Central memory CD8-positive, alpha-beta T cell (primary cell): ENCODE data around the gene GREB1L.
"Not testable (repeated sequence)": the region's sequence is repeated elsewhere in the genome, so short reads cannot be mapped to it uniquely, and the experiment has no call there.

Source experiments
- ATAC-seq: fragments of 150-1000 bp; cut with Tn5 transposase; replicated peaks from 2 replicates; pipeline ENCODE4 v1.10.0; 2022; ENCODE audit warnings: mild to moderate bottlenecking, moderate FRiP score, moderate number of reproducible peaks; ENCODE audit not compliant: poor library complexity, severe bottlenecking; ENCODE audit errors: extremely low read depth
- DNase-seq, 2 donors: peaks; one replicate each; pipeline ENCODE4 v3.0.0; 2021; ENCODE audit warnings: low spot score in 2 of 2
- H3K27ac Mint-ChIP-seq: one replicate; pipeline ENCODE4 v1.8.0; 2022; ENCODE audit warnings: low read depth, mild to moderate bottlenecking, moderate library complexity, mixed read lengths
- H3K27me3 Mint-ChIP-seq: one replicate; pipeline ENCODE4 v1.8.0; 2022; ENCODE audit warnings: mixed read lengths
- H3K36me3 Mint-ChIP-seq: one replicate; pipeline ENCODE4 v1.8.0; 2022; ENCODE audit warnings: mild to moderate bottlenecking, moderate library complexity, mixed read lengths; ENCODE audit not compliant: insufficient read depth
- H3K4me1 Mint-ChIP-seq: one replicate; pipeline ENCODE4 v1.8.0; 2022; ENCODE audit warnings: mixed read lengths
- H3K4me3 Mint-ChIP-seq: one replicate; pipeline ENCODE4 v1.8.0; 2022; ENCODE audit warnings: mild to moderate bottlenecking, moderate library complexity, mixed read lengths
- H3K9me3 Mint-ChIP-seq: one replicate; pipeline ENCODE4 v1.8.0; 2022; ENCODE audit warnings: mixed read lengths

GREB1L gene

GRCh38 chr18:21300035-21300907, 58.2 kb downstream of the GREB1L start:
- H3K27me3 Mint-ChIP-seq = peaks cover 57% of the 10 kb centered on the region
- ATAC-seq (no peak), DNase-seq (no peak)
- no peak overlapping the region for H3K27ac Mint-ChIP-seq
- H3K4me1 Mint-ChIP-seq = no peaks in the 10 kb centered on the region
- no peak overlapping the region for H3K4me3 Mint-ChIP-seq
- H3K9me3 Mint-ChIP-seq = no peaks in the 10 kb centered on the region
- H3K36me3 Mint-ChIP-seq = peaks cover 2% of the 10 kb centered on the region

- no peak overlapping the region for H3K27ac Mint-ChIP-seq
- no peak overlapping the region for H3K4me3 Mint-ChIP-seq
These were observed 58.8 kb downstream of the GREB1L start for GRCh38 chr18:21300908-21301200.

GRCh38 chr18:21303445-21303844, 61.4 kb downstream of the GREB1L start:
- Mint-ChIP-seq H3K36me3 (peaks cover 2% of the 10 kb centered on the region), H3K9me3 (no peaks in the 10 kb centered on the region), H3K4me3 (no peak overlapping the region), H3K4me1 (no peaks in the 10 kb centered on the region), H3K27me3 (peaks cover 44% of the 10 kb centered on the region), H3K27ac (no peak overlapping the region)
- DNase-seq = no peak
- ATAC-seq = no peak

More at GRCh38 chr18:21300908-21301200, 58.8 kb downstream of the GREB1L start:
- DNase-seq (no peak), ATAC-seq (no peak)
- no peaks in the 10 kb centered on the region for H3K4me1 Mint-ChIP-seq
- H3K27me3 Mint-ChIP-seq = peaks cover 57% of the 10 kb centered on the region
- H3K9me3 Mint-ChIP-seq = no peaks in the 10 kb centered on the region
- peaks cover 2% of the 10 kb centered on the region for H3K36me3 Mint-ChIP-seq

- no peaks in the 10 kb centered on the region for H3K4me1 Mint-ChIP-seq
- H3K36me3 Mint-ChIP-seq = peaks cover 2% of the 10 kb centered on the region
These were observed 61.9 kb downstream of the GREB1L start for GRCh38 chr18:21303895-21304294.

GRCh38 chr18:21305621-21306020, 63.6 kb downstream of the GREB1L start:
- no peak for DNase-seq
- H3K27me3 Mint-ChIP-seq = peaks cover 39% of the 10 kb centered on the region
- no peaks in the 10 kb centered on the region for H3K36me3 Mint-ChIP-seq
- no peak for ATAC-seq
- H3K4me3 Mint-ChIP-seq = no peak overlapping the region
- H3K4me1 Mint-ChIP-seq = no peaks in the 10 kb centered on the region
- H3K9me3 Mint-ChIP-seq = no peaks in the 10 kb centered on the region
- H3K27ac Mint-ChIP-seq = no peak overlapping the region

More at GRCh38 chr18:21303895-21304294, 61.9 kb downstream of the GREB1L start:
- H3K9me3 Mint-ChIP-seq = no peaks in the 10 kb centered on the region
- no peak overlapping the region for H3K4me3 Mint-ChIP-seq
- peaks cover 44% of the 10 kb centered on the region for H3K27me3 Mint-ChIP-seq
- H3K27ac Mint-ChIP-seq = no peak overlapping the region
- DNase-seq = no peak
- no peak for ATAC-seq

GRCh38 chr18:21306368-21306767, 64.3 kb downstream of the GREB1L start:
- ATAC-seq = no peak
- Mint-ChIP-seq H3K27me3 (peaks cover 37% of the 10 kb centered on the region), H3K36me3 (no peaks in the 10 kb centered on the region), H3K4me3 (no peak overlapping the region), H3K4me1 (no peaks in the 10 kb centered on the region), H3K9me3 (no peaks in the 10 kb centered on the region), H3K27ac (no peak overlapping the region)
- DNase-seq = no peak

GRCh38 chr18:21307578-21307977, 65.5 kb downstream of the GREB1L start:
- H3K27me3 Mint-ChIP-seq = peaks cover 26% of the 10 kb centered on the region
- no peak overlapping the region for H3K27ac Mint-ChIP-seq
- DNase-seq (no peak), ATAC-seq (no peak)
- no peaks in the 10 kb centered on the region for H3K36me3 Mint-ChIP-seq
- no peak overlapping the region for H3K4me3 Mint-ChIP-seq
- H3K4me1 Mint-ChIP-seq = no peaks in the 10 kb centered on the region
- no peaks in the 10 kb centered on the region for H3K9me3 Mint-ChIP-seq

- no peak for ATAC-seq
- Mint-ChIP-seq H3K4me3 (no peak overlapping the region), H3K27me3 (peaks cover 26% of the 10 kb centered on the region), H3K27ac (no peak overlapping the region), H3K4me1 (no peaks in the 10 kb centered on the region), H3K9me3 (no peaks in the 10 kb centered on the region), H3K36me3 (no peaks in the 10 kb centered on the region)
- DNase-seq = no peak
These were observed 67.2 kb downstream of the GREB1L start for GRCh38 chr18:21309248-21309647.

GRCh38 chr18:21311980-21312379, 69.9 kb downstream of the GREB1L start:
- ATAC-seq, H3K4me3 Mint-ChIP-seq, H3K36me3 Mint-ChIP-seq, H3K9me3 Mint-ChIP-seq, H3K27ac Mint-ChIP-seq, DNase-seq, H3K4me1 Mint-ChIP-seq, H3K27me3 Mint-ChIP-seq: not testable (repeated sequence)

- H3K27ac Mint-ChIP-seq = no peak overlapping the region
- DNase-seq (no peak), ATAC-seq (no peak)
- no peaks in the 10 kb centered on the region for H3K36me3 Mint-ChIP-seq
- peaks cover 17% of the 10 kb centered on the region for H3K27me3 Mint-ChIP-seq
- H3K9me3 Mint-ChIP-seq = no peaks in the 10 kb centered on the region
- H3K4me3 Mint-ChIP-seq = no peak overlapping the region
- no peaks in the 10 kb centered on the region for H3K4me1 Mint-ChIP-seq
These were observed 71.5 kb downstream of the GREB1L start for GRCh38 chr18:21313576-21313975.

GRCh38 chr18:21314724-21315123, 72.7 kb downstream of the GREB1L start:
- Mint-ChIP-seq H3K27ac (no peak overlapping the region), H3K4me1 (no peaks in the 10 kb centered on the region), H3K27me3 (peaks cover 21% of the 10 kb centered on the region), H3K9me3 (no peaks in the 10 kb centered on the region), H3K4me3 (no peak overlapping the region), H3K36me3 (no peaks in the 10 kb centered on the region)
- DNase-seq (no peak), ATAC-seq (no peak)

GRCh38 chr18:21315126-21315525, 73.1 kb downstream of the GREB1L start:
- not testable (repeated sequence) for H3K36me3 Mint-ChIP-seq, H3K27ac Mint-ChIP-seq, H3K4me1 Mint-ChIP-seq, ATAC-seq, H3K9me3 Mint-ChIP-seq, H3K4me3 Mint-ChIP-seq, DNase-seq
- H3K27me3 Mint-ChIP-seq = peaks cover 25% of the 10 kb centered on the region

- no peak for ATAC-seq
- H3K27me3 Mint-ChIP-seq = peaks cover 25% of the 10 kb centered on the region
These were observed 73.7 kb downstream of the GREB1L start for GRCh38 chr18:21315741-21316197.

More at GRCh38 chr18:21315741-21316197, 73.7 kb downstream of the GREB1L start:
- Mint-ChIP-seq H3K4me3 (no peak overlapping the region), H3K36me3 (no peaks in the 10 kb centered on the region), H3K27ac (no peak overlapping the region), H3K4me1 (no peaks in the 10 kb centered on the region), H3K9me3 (no peaks in the 10 kb centered on the region)
- DNase-seq = no peak
